ENCODE data around the gene RANBP17.

The RANBP17 gene

GRCh38 chr5:170861917-170862766 lies at the start of gene RANBP17:
Gene RANBP17 (plus strand): TSS chr5:170862018.
- Mint-ChIP-seq H3K27me3 (ENCODE audit: low read depth, poor library complexity) (peaks cover 7% of the 10 kb centered on the region), H3K9me3 (peaks cover 42% of the 10 kb centered on the region), H3K36me3 (ENCODE audit: low read depth) (peaks cover 51% of the 10 kb centered on the region), H3K4me1 (peaks cover 23% of the 10 kb centered on the region), H3K4me3 (peak within 1 kb of the TSS; percentile 93), H3K27ac (peak within 1 kb of the TSS; percentile 65)
- TF ChIP-seq, protein P1, sequence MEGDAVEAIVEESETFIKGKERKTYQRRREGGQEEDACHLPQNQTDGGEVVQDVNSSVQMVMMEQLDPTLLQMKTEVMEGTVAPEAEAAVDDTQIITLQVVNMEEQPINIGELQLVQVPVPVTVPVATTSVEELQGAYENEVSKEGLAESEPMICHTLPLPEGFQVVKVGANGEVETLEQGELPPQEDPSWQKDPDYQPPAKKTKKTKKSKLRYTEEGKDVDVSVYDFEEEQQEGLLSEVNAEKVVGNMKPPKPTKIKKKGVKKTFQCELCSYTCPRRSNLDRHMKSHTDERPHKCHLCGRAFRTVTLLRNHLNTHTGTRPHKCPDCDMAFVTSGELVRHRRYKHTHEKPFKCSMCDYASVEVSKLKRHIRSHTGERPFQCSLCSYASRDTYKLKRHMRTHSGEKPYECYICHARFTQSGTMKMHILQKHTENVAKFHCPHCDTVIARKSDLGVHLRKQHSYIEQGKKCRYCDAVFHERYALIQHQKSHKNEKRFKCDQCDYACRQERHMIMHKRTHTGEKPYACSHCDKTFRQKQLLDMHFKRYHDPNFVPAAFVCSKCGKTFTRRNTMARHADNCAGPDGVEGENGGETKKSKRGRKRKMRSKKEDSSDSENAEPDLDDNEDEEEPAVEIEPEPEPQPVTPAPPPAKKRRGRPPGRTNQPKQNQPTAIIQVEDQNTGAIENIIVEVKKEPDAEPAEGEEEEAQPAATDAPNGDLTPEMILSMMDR (IDR thresholded peaks at IDR 0.05) = no peak
- peak; percentile 74 for DNase-seq

DNA sequence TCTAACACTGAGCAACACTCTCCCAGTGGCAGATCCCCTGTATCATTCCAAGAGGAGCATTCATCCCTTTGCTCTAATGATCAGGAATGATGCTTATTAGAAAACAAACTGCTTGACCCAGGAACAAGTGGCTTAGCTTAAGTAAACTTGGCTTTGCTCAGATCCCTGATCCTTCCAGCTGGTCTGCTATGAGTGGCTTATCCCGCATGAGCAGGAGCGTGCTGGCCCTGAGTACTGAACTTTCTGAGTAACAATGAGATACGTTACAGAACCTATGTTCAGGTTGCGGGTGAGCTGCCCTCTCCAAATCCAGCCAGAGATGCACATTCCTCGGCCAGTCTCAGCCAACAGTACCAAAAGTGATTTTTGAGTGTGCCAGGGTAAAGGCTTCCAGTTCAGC lies 48.6 kb upstream of the RANBP17 start:
- H3K27me3 Mint-ChIP-seq (ENCODE audit: low read depth, poor library complexity) = peaks cover 8% of the 10 kb centered on the region
- H3K36me3 Mint-ChIP-seq (ENCODE audit: low read depth) = no peaks in the 10 kb centered on the region
- peaks cover 5% of the 10 kb centered on the region for H3K9me3 Mint-ChIP-seq
- no peak overlapping the region for H3K4me3 Mint-ChIP-seq
- TF ChIP-seq, protein P1 (IDR thresholded peaks at IDR 0.05) = no peak
- DNase-seq = no peak
- no peak overlapping the region for H3K27ac Mint-ChIP-seq
- H3K4me1 Mint-ChIP-seq = no peaks in the 10 kb centered on the region

DNA sequence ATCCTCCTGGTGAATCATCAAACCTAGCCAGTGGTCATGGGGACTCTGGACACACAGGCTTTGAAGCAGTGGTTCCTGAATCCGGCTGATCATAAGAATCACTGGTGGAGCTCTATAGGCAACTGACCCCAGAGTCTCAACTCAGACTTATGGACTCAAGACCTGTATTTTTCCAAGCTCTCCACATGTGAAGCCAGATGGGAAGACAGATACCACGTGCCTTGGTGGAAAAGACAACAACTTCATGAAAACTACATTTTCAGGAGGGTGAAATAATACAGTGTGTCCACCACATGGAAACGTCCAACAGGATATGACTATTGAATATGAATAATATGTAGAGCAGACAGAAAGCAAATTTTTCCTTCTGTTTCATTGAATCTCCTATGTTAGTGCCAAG lies 44.6 kb upstream of the RANBP17 start:
- Mint-ChIP-seq H3K4me3 (no peak overlapping the region), H3K27ac (no peak overlapping the region), H3K4me1 (peaks cover 5% of the 10 kb centered on the region)

GRCh38 chr5:170818232-170818631 lies 43.6 kb upstream of the RANBP17 start:
- Mint-ChIP-seq H3K4me1 (peaks cover 5% of the 10 kb centered on the region), H3K27ac (no peak overlapping the region), H3K36me3 (ENCODE audit: low read depth) (no peaks in the 10 kb centered on the region), H3K9me3 (peaks cover 6% of the 10 kb centered on the region), H3K4me3 (no peak overlapping the region), H3K27me3 (ENCODE audit: low read depth, poor library complexity) (peaks cover 4% of the 10 kb centered on the region)
- no peak for DNase-seq
- TF ChIP-seq, protein P1 (IDR thresholded peaks at IDR 0.05) = no peak

More for the DNA sequence above, 44.6 kb upstream of the RANBP17 start:
- Mint-ChIP-seq H3K36me3 (ENCODE audit: low read depth) (no peaks in the 10 kb centered on the region), H3K27me3 (ENCODE audit: low read depth, poor library complexity) (peaks cover 4% of the 10 kb centered on the region), H3K9me3 (peaks cover 5% of the 10 kb centered on the region)
- DNase-seq = no peak
- TF ChIP-seq, protein P1 (IDR thresholded peaks at IDR 0.05) = no peak

- no peaks in the 10 kb centered on the region for H3K36me3 Mint-ChIP-seq (ENCODE audit: low read depth)
- H3K9me3 Mint-ChIP-seq = peaks cover 9% of the 10 kb centered on the region
- H3K27me3 Mint-ChIP-seq (ENCODE audit: low read depth, poor library complexity) = no peaks in the 10 kb centered on the region
- no peak overlapping the region for H3K4me3 Mint-ChIP-seq
- no peak for DNase-seq
- H3K27ac Mint-ChIP-seq = no peak overlapping the region
- TF ChIP-seq, protein P1 (IDR thresholded peaks at IDR 0.05) = no peak
- peaks cover 5% of the 10 kb centered on the region for H3K4me1 Mint-ChIP-seq
Observed at GRCh38 chr5:170819824-170820223, 42.0 kb upstream of the RANBP17 start.

Measured in nephron progenitor cell (in vitro differentiated cells).